ENCODE measurements around the gene ATF7IP2.

The ATF7IP2 gene

GRCh38 chr16:10388988-10389387 is 3.1 kb downstream of the ATF7IP2 start:
- no peak overlapping the region for H2BK12ac ChIP-seq (ENCODE audit: low read length)
- WGBS, 2 donors (ENCODE audit: extremely low coverage in 2 of 2, insufficient read length in 2 of 2, insufficient replicate concordance in 1 of 2) = 100% methylated on average over 1 of the region's 5 CpGs; no CpG with 5 or more reads in 1 of the 2 donors

DNA sequence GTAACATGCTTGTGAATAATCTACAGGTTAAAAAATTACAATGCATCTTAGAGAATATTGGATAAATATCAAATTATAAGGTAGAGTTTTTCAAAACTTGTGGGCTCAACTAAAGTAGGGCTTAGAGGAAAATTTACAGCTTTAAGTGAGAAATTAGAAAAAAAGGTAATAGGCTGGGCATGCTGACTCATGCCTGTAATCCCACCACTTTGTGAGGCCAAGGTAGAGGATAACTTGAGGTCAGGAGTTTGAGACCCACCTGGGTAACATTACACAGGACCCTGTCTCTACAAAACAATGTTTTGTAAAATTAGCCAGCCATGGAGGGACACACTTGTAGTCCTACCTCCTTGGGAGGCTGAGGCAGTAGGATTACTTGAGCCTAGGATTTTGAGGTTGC is 4.5 kb downstream of the ATF7IP2 start:
- H2BK120ac ChIP-seq (ENCODE audit: low read depth, low read length) = no peak overlapping the region

More at GRCh38 chr16:10388988-10389387, 3.1 kb downstream of the ATF7IP2 start:
- H2AK5ac ChIP-seq (ENCODE audit: low read depth, low read length) = no peak overlapping the region
- H2BK5ac ChIP-seq (ENCODE audit: low read length) = no peak overlapping the region
- H4K91ac ChIP-seq (ENCODE audit: low read depth, low read length, poor library complexity) = no peak overlapping the region
- no peak for DNase-seq (ENCODE audit: low spot score)
- no peak overlapping the region for H3K4me2 ChIP-seq (ENCODE audit: insufficient read depth, low read length, poor library complexity, severe bottlenecking)
- H3K18ac ChIP-seq (ENCODE audit: low read length) = no peak overlapping the region
- H3K4ac ChIP-seq (ENCODE audit: low read length) = no peak overlapping the region
- H2AFZ ChIP-seq (ENCODE audit: low read length) = no peak overlapping the region
- H3K14ac ChIP-seq (ENCODE audit: low read length) = no peak overlapping the region
- H2BK120ac ChIP-seq (ENCODE audit: low read depth, low read length) = no peak overlapping the region
- H3K36me3 ChIP-seq (replicated peaks in 1 of 2; ENCODE audit: control insufficient read depth in 2 of 2, insufficient read depth in 2 of 2, low read length in 2 of 2) = peaks cover 3 to 38% of the 10 kb centered on the region in 2 donors
- no peak overlapping the region for H3K27ac ChIP-seq (replicated peaks; ENCODE audit: low read length)
- H3K4me3 ChIP-seq (ENCODE audit: low read length in 2 of 2) = no peak overlapping the region
- no peak overlapping the region for H2BK15ac ChIP-seq (ENCODE audit: low read length)
- no peak overlapping the region for H4K8ac ChIP-seq (ENCODE audit: low read depth, low read length)
- H3K79me1 ChIP-seq (ENCODE audit: low read depth, low read length) = no peaks in the 10 kb centered on the region
- peaks cover 0 to 3% of the 10 kb centered on the region in 2 donors for H3K4me1 ChIP-seq (ENCODE audit: control insufficient read depth in 2 of 2, insufficient read depth in 1 of 2, low read depth in 1 of 2, low read length in 2 of 2)
- H3K23ac ChIP-seq (ENCODE audit: low read depth, low read length, poor library complexity) = no peak overlapping the region
- no peak overlapping the region for H3K9ac ChIP-seq (ENCODE audit: low read depth, low read length, poor library complexity)
- peaks cover 4 to 28% of the 10 kb centered on the region in 2 donors for H3K9me3 ChIP-seq (replicated peaks in 1 of 2; ENCODE audit: control insufficient read depth in 2 of 2, insufficient read depth in 1 of 2, low read depth in 1 of 2, low read length in 2 of 2)
- no peaks in the 10 kb centered on the region for H3K27me3 ChIP-seq (ENCODE audit: control insufficient read depth in 3 of 3, insufficient read depth in 3 of 3, low read depth in 1 of 3, low read length in 3 of 3)

GRCh38 chr16:10390867-10391266 is 5.0 kb downstream of the ATF7IP2 start:
- no peak overlapping the region for H3K18ac ChIP-seq (ENCODE audit: low read length)
- peaks cover 0 to 38% of the 10 kb centered on the region in 2 donors for H3K36me3 ChIP-seq (replicated peaks in 1 of 2; ENCODE audit: control insufficient read depth in 2 of 2, insufficient read depth in 2 of 2, low read length in 2 of 2)
- no peak overlapping the region for H2BK120ac ChIP-seq (ENCODE audit: low read depth, low read length)
- no peak overlapping the region for H3K4me2 ChIP-seq (ENCODE audit: insufficient read depth, low read length, poor library complexity, severe bottlenecking)
- H3K4me3 ChIP-seq (ENCODE audit: low read length in 2 of 2) = no peak overlapping the region
- H2AK5ac ChIP-seq (ENCODE audit: low read depth, low read length) = no peak overlapping the region
- H3K27me3 ChIP-seq (ENCODE audit: control insufficient read depth in 3 of 3, insufficient read depth in 3 of 3, low read depth in 1 of 3, low read length in 3 of 3) = no peaks in the 10 kb centered on the region
- WGBS, 2 donors (ENCODE audit: extremely low coverage in 2 of 2, insufficient read length in 2 of 2, insufficient replicate concordance in 1 of 2) = no CpG with 5 or more reads among the region's 5 CpGs
- no peak for DNase-seq (ENCODE audit: low spot score)
- H2AFZ ChIP-seq (ENCODE audit: low read length) = no peak overlapping the region
- H2BK15ac ChIP-seq (ENCODE audit: low read length) = no peak overlapping the region
- H4K8ac ChIP-seq (ENCODE audit: low read depth, low read length) = no peak overlapping the region
- H3K14ac ChIP-seq (ENCODE audit: low read length) = no peak overlapping the region
- H3K9ac ChIP-seq (ENCODE audit: low read depth, low read length, poor library complexity) = no peak overlapping the region
- no peak overlapping the region for H4K91ac ChIP-seq (ENCODE audit: low read depth, low read length, poor library complexity)
- no peak overlapping the region for H3K27ac ChIP-seq (replicated peaks; ENCODE audit: low read length)
- no peak overlapping the region for H3K23ac ChIP-seq (ENCODE audit: low read depth, low read length, poor library complexity)
- no peak overlapping the region for H3K4ac ChIP-seq (ENCODE audit: low read length)
- no peak overlapping the region for H2BK5ac ChIP-seq (ENCODE audit: low read length)
- H2BK12ac ChIP-seq (ENCODE audit: low read length) = no peak overlapping the region
- H3K4me1 ChIP-seq (ENCODE audit: control insufficient read depth in 2 of 2, insufficient read depth in 1 of 2, low read depth in 1 of 2, low read length in 2 of 2) = peaks cover 0 to 3% of the 10 kb centered on the region in 2 donors
- no peaks in the 10 kb centered on the region for H3K79me1 ChIP-seq (ENCODE audit: low read depth, low read length)
- peaks cover 0 to 22% of the 10 kb centered on the region in 2 donors for H3K9me3 ChIP-seq (replicated peaks in 1 of 2; ENCODE audit: control insufficient read depth in 2 of 2, insufficient read depth in 1 of 2, low read depth in 1 of 2, low read length in 2 of 2)

More for the DNA sequence above, 4.5 kb downstream of the ATF7IP2 start:
- Histone ChIP-seq H3K4me3 (ENCODE audit: low read length in 2 of 2) (no peak overlapping the region), H4K8ac (ENCODE audit: low read depth, low read length) (no peak overlapping the region), H3K18ac (ENCODE audit: low read length) (no peak overlapping the region), H2BK5ac (ENCODE audit: low read length) (no peak overlapping the region), H2AK5ac (ENCODE audit: low read depth, low read length) (no peak overlapping the region), H4K91ac (ENCODE audit: low read depth, low read length, poor library complexity) (no peak overlapping the region), H2BK12ac (ENCODE audit: low read length) (no peak overlapping the region), H3K9ac (ENCODE audit: low read depth, low read length, poor library complexity) (no peak overlapping the region), H2AFZ (ENCODE audit: low read length) (no peak overlapping the region), H3K14ac (ENCODE audit: low read length) (no peak overlapping the region), H3K79me1 (ENCODE audit: low read depth, low read length) (no peaks in the 10 kb centered on the region), H3K27me3 (ENCODE audit: control insufficient read depth in 3 of 3, insufficient read depth in 3 of 3, low read depth in 1 of 3, low read length in 3 of 3) (no peaks in the 10 kb centered on the region), H3K27ac (replicated peaks; ENCODE audit: low read length) (no peak overlapping the region), H3K4me2 (ENCODE audit: insufficient read depth, low read length, poor library complexity, severe bottlenecking) (no peak overlapping the region), H3K9me3 (replicated peaks in 1 of 2; ENCODE audit: control insufficient read depth in 2 of 2, insufficient read depth in 1 of 2, low read depth in 1 of 2, low read length in 2 of 2) (peaks cover 0 to 24% of the 10 kb centered on the region in 2 donors), H3K36me3 (replicated peaks in 1 of 2; ENCODE audit: control insufficient read depth in 2 of 2, insufficient read depth in 2 of 2, low read length in 2 of 2) (peaks cover 0 to 38% of the 10 kb centered on the region in 2 donors), H3K4ac (ENCODE audit: low read length) (no peak overlapping the region), H2BK15ac (ENCODE audit: low read length) (no peak overlapping the region), H3K4me1 (ENCODE audit: control insufficient read depth in 2 of 2, insufficient read depth in 1 of 2, low read depth in 1 of 2, low read length in 2 of 2) (peaks cover 0 to 3% of the 10 kb centered on the region in 2 donors), H3K23ac (ENCODE audit: low read depth, low read length, poor library complexity) (no peak overlapping the region)
- no peak for DNase-seq (ENCODE audit: low spot score)

DNA sequence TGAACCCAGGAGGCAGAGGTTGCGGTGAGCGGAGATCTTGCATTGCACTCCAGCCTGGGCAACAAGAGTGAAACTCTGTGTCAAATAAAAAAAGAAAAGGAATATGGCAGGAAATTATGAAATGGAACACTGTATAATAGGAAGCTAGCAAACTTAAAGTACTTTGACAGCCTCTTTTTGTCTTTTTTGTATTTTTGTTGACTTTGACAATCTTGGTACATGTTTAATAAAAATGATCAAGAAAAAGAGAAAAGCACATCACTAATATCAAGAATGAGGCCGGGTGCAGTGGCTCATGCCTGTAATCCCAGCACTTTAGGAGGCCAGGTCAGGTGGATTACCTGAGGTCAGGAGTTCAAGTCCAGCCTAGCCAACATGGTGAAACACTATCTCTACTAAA is 5.5 kb downstream of the ATF7IP2 start:
- Histone ChIP-seq H3K27me3 (ENCODE audit: control insufficient read depth in 3 of 3, insufficient read depth in 3 of 3, low read depth in 1 of 3, low read length in 3 of 3) (no peaks in the 10 kb centered on the region), H2AFZ (ENCODE audit: low read length) (no peak overlapping the region), H2BK120ac (ENCODE audit: low read depth, low read length) (no peak overlapping the region), H3K27ac (replicated peaks; ENCODE audit: low read length) (no peak overlapping the region), H3K36me3 (replicated peaks in 1 of 2; ENCODE audit: control insufficient read depth in 2 of 2, insufficient read depth in 2 of 2, low read length in 2 of 2) (peaks cover 0 to 38% of the 10 kb centered on the region in 2 donors), H3K4me2 (ENCODE audit: insufficient read depth, low read length, poor library complexity, severe bottlenecking) (no peak overlapping the region), H2BK5ac (ENCODE audit: low read length) (no peak overlapping the region), H3K9me3 (replicated peaks in 1 of 2; ENCODE audit: control insufficient read depth in 2 of 2, insufficient read depth in 1 of 2, low read depth in 1 of 2, low read length in 2 of 2) (peaks cover 0 to 22% of the 10 kb centered on the region in 2 donors), H3K4me3 (ENCODE audit: low read length in 2 of 2) (no peak overlapping the region), H4K8ac (ENCODE audit: low read depth, low read length) (no peak overlapping the region), H4K91ac (ENCODE audit: low read depth, low read length, poor library complexity) (no peak overlapping the region), H2AK5ac (ENCODE audit: low read depth, low read length) (no peak overlapping the region), H3K23ac (ENCODE audit: low read depth, low read length, poor library complexity) (no peak overlapping the region), H2BK15ac (ENCODE audit: low read length) (no peak overlapping the region), H3K14ac (ENCODE audit: low read length) (no peak overlapping the region), H3K79me1 (ENCODE audit: low read depth, low read length) (no peaks in the 10 kb centered on the region), H2BK12ac (ENCODE audit: low read length) (no peak overlapping the region), H3K9ac (ENCODE audit: low read depth, low read length, poor library complexity) (no peak overlapping the region), H3K18ac (ENCODE audit: low read length) (no peak overlapping the region), H3K4ac (ENCODE audit: low read length) (no peak overlapping the region), H3K4me1 (ENCODE audit: control insufficient read depth in 2 of 2, insufficient read depth in 1 of 2, low read depth in 1 of 2, low read length in 2 of 2) (peaks cover 0 to 3% of the 10 kb centered on the region in 2 donors)
- no peak for DNase-seq (ENCODE audit: low spot score)
- no CpG with 5 or more reads among the region's 3 CpGs for WGBS, 2 donors (ENCODE audit: extremely low coverage in 2 of 2, insufficient read length in 2 of 2, insufficient replicate concordance in 1 of 2)

Data from neuronal stem cell (in vitro differentiated cells).